Left kidney (tissue), 8 donors: ENCODE measurements around the gene MAML2. TPM values are rescaled to one million over a fixed set of nuclear protein-coding genes. Genes with fewer than 3 reads are reported as not detected.
A peak's percentile ranks its signal among the peaks of the same experiment; 100 is the strongest.

Experiments
- DNase-seq: peaks from one replicate; pipeline ENCODE4 v3.0.0-alpha.2; 2013
- long read RNA-seq, 8 donors: transcript quantifications; one replicate each; lab custom pipeline, GENCODE V29; 2026
- polyA plus RNA-seq: library from polyadenylated mRNA; unstranded; fragments of 120-200 nt; gene quantifications from one replicate; pipeline ENCODE4 v1.2.1, GENCODE V29; 2013; ENCODE audit not compliant: insufficient read length

The MAML2 gene
- 31.7 TPM for polyA plus RNA-seq
- long read RNA-seq, donor 1, transcript MAML2-202 (4 exons, 3,154 nt) = major isoform, 9 of 40 reads
- long read RNA-seq, donor 1, partial matches to known transcripts = 31 of 40 reads
- long read RNA-seq, donor 1, other reads (novel, unspliced or antisense) = 0 of 40 reads
- long read RNA-seq, donor 2, transcript MAML2-202 (4 exons, 3,154 nt) = major isoform, 15 of 33 reads
- long read RNA-seq, donor 2, partial matches to known transcripts = 18 of 33 reads
- long read RNA-seq, donor 2, other reads (novel, unspliced or antisense) = 0 of 33 reads
- long read RNA-seq, donor 3, partial matches to known transcripts = 35 of 36 reads
- long read RNA-seq, donor 3, other reads (novel, unspliced or antisense) = 0 of 36 reads
- long read RNA-seq, donor 4, partial matches to known transcripts = 0 of 1 reads
- long read RNA-seq, donor 4, other reads (novel, unspliced or antisense) = 0 of 1 reads
- long read RNA-seq, donor 5, full-length matches to known transcripts = 4 of 11 reads
- long read RNA-seq, donor 5, partial matches to known transcripts = 7 of 11 reads
- long read RNA-seq, donor 5, other reads (novel, unspliced or antisense) = 0 of 11 reads
- long read RNA-seq, donor 6, partial matches to known transcripts = 14 of 16 reads
- long read RNA-seq, donor 6, other reads (novel, unspliced or antisense) = 0 of 16 reads
- long read RNA-seq, donor 7, transcript MAML2-202 (4 exons, 3,154 nt) = major isoform, 7 of 34 reads
- long read RNA-seq, donor 7, partial matches to known transcripts = 27 of 34 reads
- long read RNA-seq, donor 7, other reads (novel, unspliced or antisense) = 0 of 34 reads
- long read RNA-seq, donor 8 = 0 reads

DNA sequence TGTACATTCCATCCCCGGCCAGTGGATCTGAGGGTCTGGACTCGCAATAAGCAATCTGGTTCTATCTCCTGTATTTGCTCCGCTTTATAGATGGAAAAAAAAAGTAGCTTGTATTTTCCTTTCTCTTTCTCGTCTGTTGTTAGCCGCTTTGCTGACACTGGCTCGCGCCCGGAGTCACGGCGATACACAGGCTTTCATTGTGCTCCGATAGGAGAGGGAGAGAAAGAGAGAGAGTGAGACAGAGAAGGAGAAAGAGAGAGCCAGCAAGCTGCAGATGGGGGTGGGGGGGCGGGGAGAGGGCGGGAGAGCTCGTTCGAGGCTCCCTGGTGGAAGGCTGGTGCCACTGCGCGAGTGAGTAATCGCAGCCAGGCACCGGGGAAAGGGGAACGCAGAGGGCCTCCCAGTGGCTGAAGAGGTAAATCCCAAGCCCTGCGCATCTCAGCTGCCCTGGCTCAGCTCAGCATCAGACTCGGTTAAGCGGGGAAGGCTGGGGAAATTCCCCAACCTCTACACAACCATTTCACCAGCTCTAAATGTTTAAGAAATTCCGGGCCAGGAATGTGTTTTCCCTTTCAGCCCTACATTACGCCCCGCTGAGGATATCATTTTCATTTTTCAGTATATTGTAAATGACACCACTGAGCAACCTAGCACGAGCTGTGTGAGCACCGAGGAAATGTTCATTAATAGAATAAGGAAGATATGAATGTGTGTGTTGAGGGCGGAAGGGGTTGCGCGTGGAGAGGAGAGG, at the start of gene MAML2:
MAML2 (minus strand) TSS at position 235 of the 751 bp plus-strand sequence. CDS start 1,300 bp downstream, outside the sequence.
- DNase-seq = peak; percentile 92

DNA sequence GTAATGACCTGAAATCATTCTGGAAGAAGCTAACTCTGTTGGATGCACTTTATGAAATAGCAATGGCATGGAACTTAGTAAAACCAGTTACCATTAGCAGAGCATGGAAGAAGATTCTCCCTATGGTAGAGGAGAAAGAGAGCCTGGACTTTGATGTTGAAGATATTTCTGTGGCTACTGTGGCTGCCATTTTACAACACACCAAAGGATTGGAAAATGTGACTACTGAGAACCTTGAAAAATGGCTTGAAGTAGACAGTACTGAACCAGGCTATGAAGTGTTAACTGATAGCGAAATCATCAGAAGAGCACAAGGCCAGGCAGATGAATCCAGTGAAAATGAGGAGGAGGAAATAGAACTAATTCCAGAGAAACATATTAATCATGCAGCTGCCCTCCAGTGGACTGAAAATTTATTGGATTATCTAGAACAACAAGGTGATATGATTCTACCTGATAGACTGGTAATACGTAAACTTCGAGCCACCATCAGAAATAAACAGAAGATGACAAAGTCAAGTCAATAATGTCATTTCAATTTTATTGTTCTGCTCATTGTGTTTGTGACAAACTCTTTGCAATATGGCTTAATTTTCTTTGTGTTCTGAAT, 48.8 kb upstream of the MAML2 start:
- no peak for DNase-seq

DNA sequence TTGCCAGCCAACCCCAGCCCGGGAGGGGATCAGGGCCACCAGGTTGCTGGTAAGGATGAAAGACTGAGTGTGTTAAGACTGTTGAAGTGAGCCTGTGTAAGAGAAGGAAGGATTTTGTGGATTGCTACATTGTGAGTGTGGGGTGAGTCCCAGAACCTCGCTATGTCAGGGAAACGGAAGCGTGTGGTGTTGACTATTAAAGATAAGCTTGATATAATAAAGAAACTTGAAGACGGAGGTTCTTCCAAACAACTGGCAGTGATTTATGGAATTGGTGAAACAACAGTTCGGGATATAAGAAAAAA, 47.4 kb upstream of the MAML2 start:
- peak; percentile 38 for DNase-seq

DNA sequence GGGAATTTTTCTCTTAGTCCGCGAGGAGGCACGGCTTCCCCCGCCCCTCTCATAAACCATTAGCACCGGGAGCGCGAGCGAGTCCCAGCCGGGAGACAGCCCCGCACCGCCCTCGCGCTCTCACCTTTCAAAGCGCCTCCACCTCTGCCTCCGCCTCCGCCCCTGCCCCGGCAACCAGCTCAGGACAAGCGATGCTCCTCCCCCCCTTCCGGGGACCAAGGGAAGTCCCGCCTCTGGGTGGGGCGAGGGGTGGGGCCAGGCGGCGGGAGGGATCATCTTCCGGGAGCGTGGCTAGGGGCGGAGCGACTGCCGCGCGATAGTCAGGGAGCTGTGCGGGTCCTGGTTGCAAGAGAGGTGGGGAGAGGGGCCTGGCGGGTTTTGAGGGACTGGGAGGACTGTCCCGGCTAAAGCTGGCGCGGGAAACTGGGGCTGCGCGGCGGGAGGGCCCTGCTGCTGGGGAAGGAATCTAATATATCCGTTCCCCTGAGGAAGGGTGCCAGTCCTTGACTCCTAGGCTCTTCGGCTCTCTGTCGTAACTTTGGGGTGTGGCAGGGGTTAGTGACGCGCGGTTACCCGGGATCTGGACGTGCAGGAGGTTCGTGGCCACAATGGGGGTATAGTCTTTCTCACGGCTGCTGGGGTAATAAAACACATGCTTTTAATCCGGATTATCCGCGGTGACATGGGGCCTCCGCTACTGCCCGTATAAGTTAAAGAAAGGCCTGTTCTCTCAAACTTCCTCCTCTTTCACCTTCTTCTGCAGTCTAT, 46.9 kb upstream of the MAML2 start, which contains the start of the genes CCDC82 and JRKL:
CCDC82 (minus strand) TSS at position 193 of the 768 bp plus-strand sequence. CDS start 5,165 bp downstream, outside the sequence.
JRKL (plus strand) TSS at position 294 of the 768 bp plus-strand sequence. CDS start 637 bp downstream, outside the sequence.
- peak; percentile 98 for DNase-seq

DNA sequence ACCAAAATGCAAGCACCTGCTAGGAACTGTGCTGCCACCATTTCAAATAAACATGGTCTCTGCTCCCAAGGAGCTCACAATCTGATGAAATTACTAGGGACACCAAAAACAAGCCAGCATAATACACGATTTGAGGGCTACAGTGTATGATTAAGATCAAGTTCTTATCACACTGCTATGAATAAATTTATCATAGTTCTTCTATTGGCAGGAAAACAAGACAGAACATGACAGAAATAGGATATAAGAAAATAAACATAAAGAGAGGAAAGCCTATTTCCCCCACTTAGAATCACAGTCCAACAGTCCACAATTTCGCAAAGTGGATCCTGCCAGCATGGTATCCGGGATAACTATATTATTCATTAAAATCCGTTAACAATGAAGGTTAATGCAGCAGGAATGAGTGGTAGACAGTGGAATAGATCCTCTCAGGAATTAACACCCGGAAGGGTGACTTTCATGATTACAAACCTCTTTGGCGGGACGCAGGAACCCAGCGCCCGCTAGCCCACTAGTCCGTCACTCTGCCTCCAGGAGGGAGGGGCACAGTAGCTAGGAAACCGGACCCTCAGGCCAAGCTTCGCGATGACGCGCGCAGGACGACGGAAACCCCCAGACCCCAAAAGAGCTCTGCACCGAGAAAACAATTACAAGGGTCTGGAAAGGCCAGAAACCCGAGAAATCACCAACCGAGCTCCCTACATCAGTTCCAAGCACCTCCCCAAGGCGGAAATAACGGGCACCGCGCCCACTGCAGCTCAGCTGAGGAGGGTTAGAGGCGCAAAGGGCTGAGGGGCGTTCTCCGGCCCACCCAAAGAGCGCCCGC, 46.1 kb upstream of the MAML2 start:
- peak; percentile 75 for DNase-seq

DNA sequence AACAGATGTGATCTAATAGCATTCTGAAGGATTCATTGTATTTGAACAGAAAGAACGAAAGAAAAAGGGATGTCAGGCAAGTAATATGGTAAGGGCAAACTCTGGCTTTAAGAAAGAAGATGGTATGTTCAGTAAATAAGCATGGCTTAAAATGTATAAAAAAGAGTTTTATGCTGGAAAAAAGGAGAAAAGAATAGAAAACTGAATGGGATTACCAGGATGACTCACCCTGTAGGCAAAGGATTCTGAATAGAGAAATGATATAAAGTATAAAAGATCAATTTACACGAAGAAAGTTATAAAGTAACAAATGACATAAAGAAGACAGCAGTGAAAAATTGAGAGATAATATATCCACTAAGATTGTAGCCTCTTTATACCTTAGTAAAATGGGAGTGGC, 42.2 kb upstream of the MAML2 start:
- DNase-seq = no peak

DNA sequence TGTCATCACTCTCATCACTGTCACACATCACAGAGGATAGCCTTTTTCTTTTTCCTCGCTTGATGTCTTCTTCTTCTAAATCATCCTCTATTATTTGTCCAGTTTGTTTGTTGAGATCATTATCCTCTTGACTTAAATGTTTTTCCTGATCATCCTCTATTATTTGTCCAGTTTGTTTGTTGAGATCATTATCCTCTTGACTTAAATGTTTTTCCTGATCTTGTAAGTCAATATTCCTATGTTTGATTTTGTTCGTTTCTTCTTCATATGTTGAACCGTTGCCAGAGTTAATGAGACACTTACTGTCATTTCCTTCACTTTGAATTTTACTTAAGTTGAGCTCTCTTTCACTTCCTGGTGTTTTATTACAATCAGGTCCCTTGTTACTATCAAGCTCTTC, 41.2 kb upstream of the MAML2 start:
- DNase-seq = no peak

DNA sequence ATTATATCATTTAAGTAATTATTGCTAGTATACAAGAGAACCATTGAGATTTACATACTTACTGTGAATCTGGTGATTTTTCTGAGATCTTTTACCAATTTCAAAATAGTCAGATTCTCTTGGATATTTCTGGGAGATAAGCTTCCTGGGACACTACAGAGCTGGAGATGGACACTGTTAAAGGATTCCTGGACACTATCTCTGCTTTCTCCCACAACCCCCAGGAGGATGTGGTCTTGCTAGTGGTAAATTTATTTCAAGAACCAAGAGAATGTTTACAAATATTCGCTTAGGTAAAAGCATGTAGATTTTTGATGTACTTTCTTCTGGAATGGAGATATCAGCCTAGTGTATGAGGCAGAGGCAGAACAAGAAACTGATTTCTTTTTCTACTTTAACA, 33.8 kb upstream of the MAML2 start:
- DNase-seq = no peak

DNA sequence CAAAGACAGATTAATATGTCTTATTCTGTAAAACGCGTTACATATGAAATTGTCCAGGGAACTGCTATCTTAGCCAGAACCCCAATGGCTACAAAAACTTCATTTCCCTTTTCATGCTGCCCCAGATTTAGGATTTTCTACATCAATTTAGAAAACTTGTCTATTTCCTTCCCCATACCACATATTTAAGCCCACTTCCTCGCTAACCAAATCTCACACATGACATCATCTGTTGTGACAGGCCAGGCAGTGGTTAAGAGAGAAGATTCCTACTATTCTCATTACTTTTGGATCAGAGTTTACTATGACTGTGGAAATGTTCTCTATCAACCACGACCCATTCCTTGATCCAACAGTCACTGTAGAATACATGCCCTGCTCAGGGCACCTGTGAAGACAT, 30.8 kb upstream of the MAML2 start:
- DNase-seq = no peak

DNA sequence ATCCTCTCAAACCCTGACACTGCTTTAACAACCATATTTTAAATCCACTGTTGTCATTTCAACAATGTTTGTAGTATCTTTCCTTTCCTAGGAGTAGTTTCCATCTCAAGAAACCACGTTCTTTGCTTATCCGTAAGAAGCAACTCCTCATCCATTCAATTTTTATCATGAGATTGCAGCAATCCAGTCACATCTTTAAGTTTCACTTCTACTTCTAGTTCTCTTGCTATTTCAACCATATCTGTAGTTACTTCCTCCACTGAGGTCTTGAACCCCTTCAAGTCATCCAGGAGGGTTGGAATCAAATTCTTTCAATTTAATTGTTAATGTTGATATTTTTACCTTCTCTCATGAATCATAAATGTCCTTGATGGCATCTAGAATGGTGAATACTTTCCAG, 24.3 kb upstream of the MAML2 start:
- no peak for DNase-seq

DNA sequence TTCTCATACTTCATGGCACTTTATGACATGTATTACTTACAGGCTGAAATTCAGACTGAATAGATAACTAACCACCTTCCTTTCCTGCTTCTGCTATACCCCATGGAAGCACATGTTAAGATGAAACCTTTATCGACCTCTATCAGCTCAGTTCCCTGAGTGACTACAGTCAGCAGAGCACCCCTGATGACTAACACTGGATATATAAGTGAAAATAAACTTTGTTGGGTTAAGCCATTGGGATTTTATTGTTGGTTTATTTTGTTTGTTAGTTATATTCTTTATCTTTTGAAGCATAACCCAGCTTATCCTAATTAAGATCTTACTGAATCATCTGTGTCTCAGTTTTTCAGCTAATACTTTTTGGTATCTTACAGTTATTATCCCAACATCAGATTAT, 23.0 kb upstream of the MAML2 start:
- no peak for DNase-seq

DNA sequence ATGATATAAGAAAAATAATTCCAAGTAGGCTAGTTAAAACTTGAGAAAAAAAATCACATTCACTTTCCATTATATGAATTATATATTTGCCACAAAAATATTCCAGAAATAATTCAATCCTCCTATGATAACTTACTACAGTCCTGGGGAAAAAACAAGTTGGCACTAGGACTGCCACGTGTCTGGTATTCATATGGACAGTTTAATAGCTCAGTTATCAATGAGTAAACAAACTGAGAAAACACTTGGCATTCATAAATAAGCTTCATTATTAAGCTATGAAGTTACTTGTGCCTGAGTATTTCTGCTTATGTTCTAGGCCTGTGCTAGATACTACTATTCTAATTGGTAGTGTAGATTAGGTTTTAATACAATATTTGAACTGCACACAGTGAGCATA, 22.5 kb upstream of the MAML2 start:
- no peak for DNase-seq

DNA sequence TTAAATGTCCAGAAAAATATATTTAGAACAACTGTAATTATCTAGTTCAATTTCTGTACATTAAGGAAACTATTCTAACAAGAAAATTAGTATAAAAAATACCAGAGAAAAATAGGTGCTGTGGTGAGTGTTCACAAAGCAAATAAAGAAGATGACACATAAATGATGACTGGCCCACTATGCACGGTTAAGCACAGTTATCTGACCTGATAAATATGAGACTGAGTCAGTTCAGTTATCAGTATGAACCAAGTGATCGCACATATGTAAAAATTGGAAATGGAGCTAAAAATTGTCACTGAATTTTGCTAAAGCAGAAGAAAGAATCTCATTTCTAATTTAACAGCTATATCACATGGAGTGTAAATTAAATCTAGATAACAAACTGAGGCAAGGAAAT, 18.8 kb upstream of the MAML2 start:
- no peak for DNase-seq

DNA sequence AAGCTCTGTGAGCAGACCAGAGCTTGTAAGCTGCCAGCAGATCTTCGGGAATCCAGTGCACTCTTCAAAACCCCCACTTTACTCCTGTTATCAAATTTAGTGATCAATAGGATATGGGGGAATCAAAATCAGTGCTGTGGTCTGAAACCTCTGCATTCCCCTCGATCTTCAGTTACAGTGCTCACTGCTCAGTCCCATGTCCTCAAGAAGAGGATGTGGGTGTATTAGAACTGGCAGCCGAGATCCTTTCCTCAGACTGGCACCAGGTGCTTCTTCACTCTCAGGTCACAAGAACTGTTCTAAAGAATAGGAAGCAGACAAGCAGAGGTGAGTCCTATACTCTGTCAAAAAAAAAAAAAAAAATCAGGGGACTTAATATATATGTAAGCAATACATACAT, 15.3 kb upstream of the MAML2 start:
- DNase-seq = no peak

DNA sequence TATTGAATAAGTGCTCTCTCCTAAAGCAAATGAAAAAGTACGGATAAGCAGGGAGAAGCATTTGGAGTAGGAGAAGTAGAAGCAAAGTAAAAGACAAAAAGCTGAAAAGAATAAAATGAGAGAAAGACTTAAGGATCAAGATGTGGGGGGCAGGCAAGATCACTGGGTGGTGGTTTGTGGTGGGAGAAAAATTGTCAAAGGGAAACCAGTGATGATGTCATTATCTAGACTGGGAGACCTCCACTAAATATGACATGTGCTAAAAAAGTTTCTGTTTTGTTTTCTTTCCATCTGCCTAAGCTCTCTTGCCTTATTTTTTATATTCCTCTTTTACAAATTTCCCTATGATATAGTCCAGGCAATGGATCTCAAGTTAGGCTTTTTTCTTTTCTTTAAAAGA, 14.8 kb upstream of the MAML2 start:
- no peak for DNase-seq

DNA sequence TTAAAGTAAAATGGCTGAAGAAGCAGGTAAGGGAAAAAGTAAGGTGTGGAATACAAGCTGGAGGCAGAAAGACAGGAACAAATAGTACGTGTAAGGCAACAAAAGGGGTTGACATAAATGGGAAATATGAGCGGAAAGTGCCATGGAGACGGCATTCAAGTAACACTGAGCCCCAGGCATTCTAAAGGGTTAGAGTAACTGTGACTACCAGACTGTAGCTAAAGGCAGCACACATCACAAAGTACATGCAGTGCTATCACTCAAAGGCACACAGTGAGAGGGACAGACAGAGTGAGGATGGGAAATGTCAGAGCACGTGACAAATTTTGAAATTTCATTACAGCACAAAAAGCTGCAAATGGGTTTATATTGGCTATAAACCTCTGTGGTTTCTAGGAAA, 13.9 kb upstream of the MAML2 start:
- DNase-seq = no peak

DNA sequence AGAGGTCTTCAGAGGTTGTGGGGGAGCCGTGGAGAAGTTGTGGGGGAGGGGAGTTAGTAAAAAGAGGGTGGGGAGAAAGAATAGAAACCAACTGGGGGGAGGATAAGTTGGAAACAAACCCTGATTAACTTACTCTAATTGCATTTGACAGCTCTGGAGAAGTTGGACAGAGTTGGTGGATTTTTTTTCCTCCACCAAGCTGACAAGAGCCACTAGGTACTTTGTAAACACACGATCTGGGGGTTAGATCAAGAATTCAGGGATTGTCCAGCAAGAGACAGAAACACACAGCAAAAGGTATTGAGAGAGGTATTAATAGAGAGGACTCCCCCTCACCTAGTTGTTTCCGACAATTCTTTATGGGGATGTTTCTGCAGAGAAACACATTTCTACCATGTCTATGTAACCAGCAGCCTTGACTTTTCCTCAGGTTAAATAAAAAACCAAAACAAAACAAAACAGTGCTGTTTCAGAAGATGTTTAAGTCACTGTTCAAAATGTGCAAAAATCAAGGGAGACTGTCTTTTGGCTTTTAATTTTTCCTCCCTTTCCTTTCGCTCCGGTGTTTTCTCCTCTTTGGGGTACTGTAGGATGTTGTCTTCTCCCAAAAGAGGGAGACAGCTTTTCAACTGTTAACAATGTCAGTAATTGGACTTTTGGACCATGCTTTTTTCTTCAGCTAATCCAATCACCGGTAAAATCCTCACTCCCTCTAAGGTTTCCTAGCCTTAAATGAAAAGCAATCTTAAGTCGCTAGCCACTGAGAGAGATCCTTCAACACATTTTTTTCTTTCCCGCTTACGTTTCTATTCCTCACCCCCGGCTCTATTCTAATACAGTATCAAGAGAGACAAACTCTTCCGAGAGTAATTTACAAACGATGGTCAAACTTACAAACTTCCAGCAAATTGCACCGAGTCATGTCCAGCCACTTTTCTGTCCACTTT, 708 bp downstream of the MAML2 start:
- no peak for DNase-seq

DNA sequence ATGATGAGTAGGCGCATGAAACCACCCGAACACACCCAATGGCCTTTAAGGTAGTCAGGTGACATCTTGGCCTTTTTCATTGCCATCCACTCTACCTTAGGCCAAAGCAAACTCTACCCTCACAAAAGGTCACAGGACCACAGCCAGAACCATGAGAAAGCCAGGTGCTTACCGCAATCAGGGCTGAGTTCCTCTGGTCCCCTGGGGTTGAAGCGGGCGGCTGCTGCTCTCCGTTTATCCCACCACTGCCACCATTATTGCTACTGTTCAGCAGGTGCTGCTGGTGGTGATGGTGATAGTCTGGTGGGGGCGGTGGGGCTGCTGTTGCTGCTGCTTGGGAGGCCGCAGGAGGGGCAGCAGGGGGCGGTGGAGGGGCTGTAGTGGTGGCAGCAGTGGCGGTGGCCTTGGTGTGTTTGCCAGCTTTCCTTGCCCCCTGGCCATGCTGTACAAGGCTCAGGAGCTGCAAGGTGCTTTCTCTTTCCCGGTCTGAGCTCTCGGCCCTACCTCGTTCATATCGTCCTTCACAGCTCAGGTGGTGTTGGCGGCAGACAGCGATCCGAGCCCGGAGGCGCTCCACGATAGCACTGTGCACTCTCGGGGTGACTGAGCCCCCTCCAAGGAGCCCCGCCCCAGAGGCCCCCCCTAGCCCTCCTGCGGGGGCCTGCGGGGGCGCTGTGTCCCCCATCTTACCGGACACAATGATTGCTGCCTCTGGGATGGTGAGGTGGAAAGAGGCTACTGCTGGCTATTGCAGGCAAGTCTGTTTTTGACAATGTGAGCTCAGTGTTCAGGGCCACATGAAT, 1.6 kb downstream of the MAML2 start:
- DNase-seq = no peak
